Thymus (tissue), 11 donors: ENCODE results near the gene TBX20. TPM values are rescaled to one million over a fixed set of nuclear protein-coding genes. Genes with fewer than 3 reads are reported as not detected.
"Not testable (repeated sequence)": the region's sequence is repeated elsewhere in the genome, so short reads cannot be mapped to it uniquely, and the experiment has no call there.

Experiments used
- DNase-seq, 9 donors: peaks; one replicate each; pipeline ENCODE4 v3.0.0-alpha.2; 2013; ENCODE audit warnings: low spot score in 9 of 9, low read depth in 6 of 9, missing footprints in 1 of 9
- H3K27ac ChIP-seq, 2 donors: one replicate each; pipeline ENCODE4 v1.5.1; 2013; ENCODE audit warnings: control low read depth in 1 of 2, low read depth in 1 of 2, low read length in 1 of 2, mild to moderate bottlenecking in 1 of 2, moderate library complexity in 1 of 2
- H3K27me3 ChIP-seq, 2 donors: one replicate each; pipeline ENCODE4 v1.5.1; 2013; ENCODE audit warnings: low read length in 1 of 2; ENCODE audit not compliant: control insufficient read depth in 2 of 2, insufficient read depth in 1 of 2
- H3K36me3 ChIP-seq, 2 donors: one replicate each; pipeline ENCODE4 v1.5.1; 2013; ENCODE audit warnings: low read length in 1 of 2, mild to moderate bottlenecking in 1 of 2, moderate library complexity in 1 of 2; ENCODE audit not compliant: control insufficient read depth in 2 of 2, insufficient read depth in 2 of 2
- H3K4me1 ChIP-seq, 2 donors: one replicate each; pipeline ENCODE4 v1.5.1; 2013; ENCODE audit warnings: low read length in 2 of 2; ENCODE audit not compliant: control insufficient read depth in 2 of 2, insufficient read depth in 2 of 2
- H3K4me3 ChIP-seq, 2 donors: one replicate each; pipeline ENCODE4 v1.5.1; 2013; ENCODE audit warnings: low read length in 2 of 2, control low read depth in 1 of 2, mild to moderate bottlenecking in 1 of 2
- H3K9me3 ChIP-seq, 2 donors: one replicate each; pipeline ENCODE4 v1.5.1; 2013; ENCODE audit warnings: low read length in 1 of 2, mild to moderate bottlenecking in 1 of 2; ENCODE audit not compliant: control insufficient read depth in 2 of 2, insufficient read depth in 1 of 2
- WGBS: extraction: QIAGEN DNeasy Blood & Tissue Kit; methylation state at CpG from one replicate; pipeline ENCODE4 v1.1.7; 2013; 5-methylcytosine and 5-hydroxymethylcytosine counted together
- polyA plus RNA-seq: library from polyadenylated mRNA; stranded (reverse); fragments of 200-250 nt; gene quantifications from one replicate; pipeline ENCODE4 v1.2.3, GENCODE V29; 2013
- total RNA-seq: library from RNA; stranded (reverse); fragments of 120-200 nt; gene quantifications from one replicate; pipeline ENCODE4 v1.2.4, GENCODE V29; 2013
- donor health status: healthy.

Gene TBX20
- total and polyA plus RNA-seq, 2 donors: 0.09 TPM; not detected in 1

DNA sequence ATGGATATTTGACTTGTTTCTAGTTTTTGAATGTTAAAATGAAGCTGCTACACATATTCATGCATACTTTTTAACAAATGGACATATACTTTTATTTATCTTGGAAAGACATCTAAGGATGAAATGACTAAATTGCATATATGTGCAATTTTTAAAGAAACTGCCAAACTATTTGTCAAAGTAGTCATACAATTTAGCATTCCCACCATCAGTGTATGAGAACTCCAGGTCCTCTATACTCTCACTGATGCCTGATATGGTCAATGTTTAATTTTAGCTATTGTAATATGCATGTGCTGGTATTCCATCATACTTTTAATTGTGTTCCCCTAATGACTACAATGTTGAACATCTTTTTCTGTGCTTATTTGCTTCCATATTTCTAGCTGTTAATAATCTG, 47.0 kb downstream of the TBX20 start:
- DNase-seq, H3K4me1 ChIP-seq, H3K4me3 ChIP-seq, H3K9me3 ChIP-seq, H3K27me3 ChIP-seq, H3K27ac ChIP-seq, H3K36me3 ChIP-seq: not testable (repeated sequence)

DNA sequence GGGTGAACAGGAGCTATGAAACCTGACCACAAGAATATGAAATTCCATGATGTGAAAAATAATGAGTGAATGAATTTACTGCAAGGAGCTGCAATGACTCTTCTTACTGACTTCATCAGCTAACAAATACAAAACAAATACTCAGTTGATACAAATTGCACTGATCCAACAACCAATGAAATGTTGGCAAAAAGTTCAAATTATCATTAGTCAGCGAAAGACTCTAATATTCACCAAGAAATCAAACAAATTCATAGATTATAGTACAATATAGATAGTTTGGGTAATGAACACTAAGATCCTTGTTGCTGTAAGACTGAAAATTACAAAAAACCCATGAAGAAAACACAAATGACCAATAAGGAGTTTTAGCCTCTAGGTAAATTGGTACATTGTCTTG, 49.0 kb downstream of the TBX20 start:
- DNase-seq, H3K27me3 ChIP-seq, H3K4me1 ChIP-seq, H3K4me3 ChIP-seq, H3K27ac ChIP-seq, H3K36me3 ChIP-seq, H3K9me3 ChIP-seq: not testable (repeated sequence)
- 89% methylated on average over 1 of the region's 1 CpG for WGBS

DNA sequence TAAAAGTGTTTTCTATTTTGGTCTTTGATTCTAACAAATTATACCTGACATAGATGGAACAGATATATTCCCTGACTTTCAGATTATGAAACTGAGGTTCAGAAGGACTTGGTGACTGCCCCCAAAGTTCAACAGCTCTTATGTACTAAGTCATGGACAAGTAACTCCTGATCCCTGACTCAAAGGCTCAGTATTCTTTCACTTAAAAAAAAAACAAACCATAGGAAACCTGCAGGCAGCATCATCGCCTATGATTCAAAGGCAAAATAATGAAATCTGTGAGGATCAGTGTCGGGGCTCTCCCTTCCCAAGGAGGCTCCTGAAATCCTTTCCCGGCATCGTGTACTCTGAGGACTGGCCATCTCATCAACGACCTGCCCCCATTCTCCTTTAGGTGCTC, 49.9 kb downstream of the TBX20 start:
- DNase-seq, H3K9me3 ChIP-seq, H3K27ac ChIP-seq, H3K4me3 ChIP-seq, H3K4me1 ChIP-seq, H3K27me3 ChIP-seq, H3K36me3 ChIP-seq: not testable (repeated sequence)
- WGBS: 88% methylated on average over 5 of the region's 5 CpGs

DNA sequence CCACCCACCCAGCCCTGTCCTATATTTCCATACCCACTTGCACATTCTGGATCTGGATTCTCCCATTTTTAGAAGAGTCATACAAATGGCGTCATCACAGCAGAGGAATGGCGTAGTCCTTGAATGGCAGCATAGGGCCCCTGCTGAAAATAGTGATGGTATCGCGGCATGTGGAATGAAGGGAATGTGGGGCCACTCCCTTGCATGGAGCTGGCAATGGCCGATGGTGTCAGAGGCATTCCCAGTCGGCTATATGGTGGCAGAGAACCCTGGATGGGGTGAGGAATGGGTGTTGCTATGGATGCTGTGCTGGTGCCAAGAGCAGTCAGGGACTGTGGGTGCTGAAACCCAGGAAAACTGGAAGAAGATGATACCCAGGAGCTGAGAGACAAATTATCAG, 51.5 kb downstream of the TBX20 start:
- H3K36me3 ChIP-seq, H3K4me1 ChIP-seq, DNase-seq, H3K27ac ChIP-seq, H3K27me3 ChIP-seq, H3K4me3 ChIP-seq, H3K9me3 ChIP-seq: not testable (repeated sequence)
- 94% methylated on average over 6 of the region's 6 CpGs for WGBS

DNA sequence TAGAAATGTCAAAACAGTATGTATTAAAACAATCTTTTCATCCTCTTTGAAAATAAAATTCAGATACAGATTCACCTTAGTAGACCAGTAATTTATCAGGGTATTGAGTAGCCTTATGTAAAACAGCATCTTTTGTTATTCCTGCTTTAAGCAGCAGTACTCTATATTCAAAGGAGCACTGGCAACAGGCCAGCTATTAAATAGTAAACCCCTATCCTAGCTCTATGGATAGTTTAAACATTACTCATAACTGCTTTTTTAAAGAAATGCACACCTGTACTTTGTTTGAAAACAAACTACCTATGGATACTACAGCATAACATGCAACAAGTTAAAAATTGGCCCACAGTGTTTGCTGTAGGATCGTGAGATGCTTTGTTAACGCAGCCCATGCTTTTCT, 53.7 kb downstream of the TBX20 start:
- not testable (repeated sequence) for H3K36me3 ChIP-seq, H3K27me3 ChIP-seq, DNase-seq, H3K27ac ChIP-seq, H3K4me3 ChIP-seq, H3K9me3 ChIP-seq, H3K4me1 ChIP-seq
- WGBS: 98% methylated on average over 2 of the region's 2 CpGs

DNA sequence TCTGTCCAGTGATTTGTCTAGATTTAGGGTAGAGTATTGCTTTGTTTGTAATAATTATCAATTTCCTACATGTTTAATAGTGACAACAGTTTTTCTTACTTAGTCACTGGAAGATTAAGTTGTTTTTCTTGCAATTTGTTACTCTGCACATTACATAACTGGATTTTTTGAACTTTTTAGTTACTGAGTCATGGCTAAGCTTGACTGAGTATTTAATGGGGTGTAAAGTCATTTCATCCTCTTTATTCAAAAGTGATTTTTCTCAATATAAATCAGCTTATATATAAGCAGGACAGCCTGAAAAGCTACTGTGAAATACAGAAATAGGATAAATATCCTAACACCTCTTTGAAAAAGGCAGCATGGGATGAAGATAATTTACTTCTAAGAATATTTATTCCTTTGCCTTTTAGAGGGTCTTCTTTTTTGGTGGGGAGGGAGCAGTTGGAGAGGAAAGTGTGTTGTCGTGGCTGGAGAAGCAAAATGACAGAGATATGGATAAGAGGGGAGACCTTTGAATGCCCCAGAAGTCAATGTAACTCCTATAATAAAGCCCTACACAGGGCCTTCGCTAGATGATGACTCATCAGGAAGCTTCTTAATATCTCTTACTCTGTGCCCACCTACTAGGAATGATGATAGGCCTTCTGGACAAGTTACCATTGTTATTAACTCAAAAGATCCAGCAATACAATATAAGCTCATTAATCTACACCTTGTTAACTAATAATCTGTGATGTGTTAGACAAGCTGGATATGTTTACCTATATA, 55.3 kb downstream of the TBX20 start:
- 90% methylated on average over 2 of the region's 2 CpGs for WGBS
- DNase-seq, H3K4me1 ChIP-seq, H3K27me3 ChIP-seq, H3K9me3 ChIP-seq, H3K36me3 ChIP-seq, H3K27ac ChIP-seq, H3K4me3 ChIP-seq: not testable (repeated sequence)

DNA sequence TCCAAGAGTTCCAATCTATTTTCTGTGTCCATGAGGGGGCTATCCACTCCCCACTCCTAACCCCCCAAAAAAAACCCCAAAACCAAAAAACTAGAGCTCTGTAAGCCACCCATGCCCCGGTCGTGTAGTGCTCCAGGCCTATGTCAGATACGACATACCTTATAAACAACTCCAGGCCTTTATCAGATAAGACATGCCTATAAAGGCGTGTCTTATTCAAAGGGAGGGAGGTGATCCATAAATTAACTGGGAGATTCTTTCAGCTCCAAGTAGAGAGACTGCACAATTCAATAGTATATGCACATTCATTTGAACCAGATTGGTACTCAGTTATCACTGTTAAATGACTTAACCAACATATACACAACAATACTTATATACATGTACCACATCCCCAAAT, 62.3 kb downstream of the TBX20 start:
- not testable (repeated sequence) for H3K36me3 ChIP-seq, H3K27ac ChIP-seq, H3K9me3 ChIP-seq, H3K4me1 ChIP-seq, H3K27me3 ChIP-seq, DNase-seq, H3K4me3 ChIP-seq
- WGBS: 95% methylated on average over 4 of the region's 4 CpGs

DNA sequence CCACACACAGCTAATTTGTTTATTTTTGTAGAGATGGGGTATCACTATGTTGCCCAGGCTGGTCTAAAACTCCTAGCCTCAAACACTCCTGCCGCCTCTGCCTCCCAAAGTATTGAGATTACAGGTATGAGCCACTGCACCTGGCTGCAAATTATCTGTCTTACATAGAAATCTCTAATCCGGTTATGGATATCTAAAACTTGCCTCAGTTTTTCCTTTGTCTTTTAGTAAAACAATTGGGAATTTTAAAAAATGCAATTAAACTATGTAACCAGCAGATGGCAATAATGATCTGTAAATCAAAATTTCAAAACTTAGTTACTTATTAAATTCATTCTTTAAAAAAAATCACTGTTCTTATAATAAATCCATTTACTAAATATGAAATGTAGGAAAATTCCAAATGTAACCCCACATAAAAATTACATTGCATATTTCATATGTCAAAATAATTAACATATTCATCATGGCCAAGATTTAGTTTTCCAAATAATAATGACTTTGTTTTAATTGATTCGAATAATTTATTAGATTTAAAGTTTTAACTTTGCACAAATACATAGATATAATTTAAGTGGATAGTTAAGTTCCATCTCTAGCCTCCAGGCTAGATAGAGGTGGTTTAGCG, 63.6 kb downstream of the TBX20 start:
- H3K4me1 ChIP-seq, H3K9me3 ChIP-seq, H3K27ac ChIP-seq, DNase-seq, H3K36me3 ChIP-seq, H3K4me3 ChIP-seq: not testable (repeated sequence)
- 56% methylated on average over 4 of the region's 4 CpGs for WGBS
- H3K27me3 ChIP-seq: peaks cover 14 to 19% of the 10 kb centered on the region in 2 donors

DNA sequence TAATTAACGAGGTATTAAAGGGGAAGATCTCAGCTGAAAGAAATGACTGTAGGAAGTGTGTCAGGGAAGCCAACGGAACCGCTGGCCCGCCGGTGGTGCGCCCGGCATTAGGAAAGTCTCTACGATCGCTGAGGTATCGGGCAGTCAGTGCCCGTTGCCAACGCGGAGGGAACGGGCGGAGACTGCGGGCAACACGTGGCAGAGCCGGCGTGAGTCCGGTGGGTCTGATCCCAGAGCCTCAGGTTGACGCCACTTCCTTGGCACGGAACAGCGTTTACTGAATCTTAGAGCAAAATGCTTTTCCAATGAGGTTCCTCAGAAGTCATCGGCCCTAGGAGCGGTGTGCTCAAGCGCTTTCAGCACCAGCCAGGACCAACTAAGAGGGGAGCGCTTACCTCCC, 67.1 kb downstream of the TBX20 start:
- Histone ChIP-seq H3K27me3 (peaks cover 14 to 22% of the 10 kb centered on the region in 2 donors), H3K4me3 (peak overlapping the region in 1 of 2 donors; percentile 10)
- not testable (repeated sequence) for H3K9me3 ChIP-seq, H3K36me3 ChIP-seq, H3K4me1 ChIP-seq, H3K27ac ChIP-seq, DNase-seq
- 4% methylated on average over 27 of the region's 27 CpGs for WGBS
